Spinal cord (tissue), 10 donors: ENCODE data around the gene UNK. TPM values are rescaled to one million over a fixed set of nuclear protein-coding genes. Genes with fewer than 3 reads are reported as not detected.
"Not testable (repeated sequence)": the region's sequence is repeated elsewhere in the genome, so short reads cannot be mapped to it uniquely, and the experiment has no call there.

Source experiments
- DNase-seq, 6 donors: peaks; one replicate each; pipeline versions ENCODE4 v3.0.0 to v3.0.0-alpha.2; 2013 to 2015; ENCODE audit warnings: low spot score in 6 of 6, low read depth in 4 of 6
- H3K27ac ChIP-seq: one replicate; pipeline ENCODE4 v1.5.1; 2013; ENCODE audit warnings: low read depth, low read length, control low read depth
- H3K27me3 ChIP-seq: one replicate; pipeline ENCODE4 v1.6.1; 2013; ENCODE audit warnings: low read length; ENCODE audit not compliant: control insufficient read depth, insufficient read depth
- H3K36me3 ChIP-seq: one replicate; pipeline ENCODE4 v1.6.1; 2013; ENCODE audit warnings: low read length; ENCODE audit not compliant: control insufficient read depth, insufficient read depth
- H3K4me1 ChIP-seq: one replicate; pipeline ENCODE4 v1.6.1; 2013; ENCODE audit warnings: low read length; ENCODE audit not compliant: control insufficient read depth, insufficient read depth
- H3K4me3 ChIP-seq: one replicate; pipeline ENCODE4 v1.5.1; 2013; ENCODE audit warnings: low read depth, low read length, control low read depth
- H3K9me3 ChIP-seq: one replicate; pipeline ENCODE4 v1.6.1; 2013; ENCODE audit warnings: low read length; ENCODE audit not compliant: control insufficient read depth, insufficient read depth
- WGBS: methylation state at CpG from one replicate; pipeline ENCODE4 v1.1.5; 2013; ENCODE audit warnings: missing lambda C conversion rate; ENCODE audit not compliant: insufficient coverage; 5-methylcytosine and 5-hydroxymethylcytosine counted together
- polyA plus RNA-seq, 2 donors: library from polyadenylated mRNA; unstranded; fragments of 120-200 nt; gene quantifications; one replicate each; pipeline ENCODE4 v1.2.1, GENCODE V29; 2013; ENCODE audit not compliant: insufficient read length in 2 of 2
- total RNA-seq, 2 donors: library from RNA; depleted of rRNA in 1 of 2; stranded (reverse); fragments of 120-200 nt in 1 of 2; fragments of >200 nt in 1 of 2; gene quantifications; one replicate each; pipeline versions ENCODE4 v1.2.3 to v1.2.4, GENCODE V29; 2013 to 2014
- donor health status: healthy.

The UNK gene
- total and polyA plus RNA-seq, 4 donors: 28.9 to 54.8 (median 37.5) TPM

- no peaks in the 10 kb centered on the region for H3K27me3 ChIP-seq
- H3K27ac ChIP-seq: peak overlapping the region; percentile 87
- peak in 5 of 6 donors; percentile 74 to 93 (median 78) for DNase-seq
- H3K4me3 ChIP-seq: no peak overlapping the region
- no peaks in the 10 kb centered on the region for H3K9me3 ChIP-seq
- peaks cover 86% of the 10 kb centered on the region for H3K4me1 ChIP-seq
- 27% methylated on average over 15 of the region's 16 CpGs for WGBS
- peaks cover 81% of the 10 kb centered on the region for H3K36me3 ChIP-seq
Observed at GRCh38 chr17:75848523-75849278, 64.1 kb downstream of the UNK start.

- no peak for DNase-seq
- H3K36me3 ChIP-seq: peaks cover 77% of the 10 kb centered on the region
- H3K27me3 ChIP-seq: no peaks in the 10 kb centered on the region
- WGBS: 46% methylated on average over 11 of the region's 11 CpGs
- H3K27ac ChIP-seq: peak overlapping the region; percentile 87
- no peak overlapping the region for H3K4me3 ChIP-seq
- peaks cover 91% of the 10 kb centered on the region for H3K4me1 ChIP-seq
- no peaks in the 10 kb centered on the region for H3K9me3 ChIP-seq
Observed at GRCh38 chr17:75849279-75849646, 64.7 kb downstream of the UNK start.

- H3K27me3 ChIP-seq: no peaks in the 10 kb centered on the region
- DNase-seq: no peak
- peaks cover 88% of the 10 kb centered on the region for H3K4me1 ChIP-seq
- no peak overlapping the region for H3K4me3 ChIP-seq
- H3K36me3 ChIP-seq: peaks cover 76% of the 10 kb centered on the region
- H3K27ac ChIP-seq: peak overlapping the region; percentile 87
- WGBS: 50% methylated on average over 9 of the region's 9 CpGs
- H3K9me3 ChIP-seq: no peaks in the 10 kb centered on the region
Observed at GRCh38 chr17:75849724-75850123, 65.1 kb downstream of the UNK start.

GRCh38 chr17:75850928-75851692 is 66.5 kb downstream of the UNK start:
- WGBS: 43% methylated on average over 12 of the region's 12 CpGs

GRCh38 chr17:75851693-75851991 is 67.0 kb downstream of the UNK start:
- peak in 1 of 6 donors; percentile 44 for DNase-seq
- H3K9me3 ChIP-seq, H3K4me3 ChIP-seq, H3K27me3 ChIP-seq: not testable (repeated sequence)
- H3K36me3 ChIP-seq: peaks cover 57% of the 10 kb centered on the region
- WGBS: 56% methylated on average over 7 of the region's 15 CpGs
- peaks cover 76% of the 10 kb centered on the region for H3K4me1 ChIP-seq
- H3K27ac ChIP-seq: peak overlapping the region; percentile 82

More at GRCh38 chr17:75850928-75851692, 66.5 kb downstream of the UNK start:
- Histone ChIP-seq H3K4me1 (peaks cover 77% of the 10 kb centered on the region), H3K9me3 (no peaks in the 10 kb centered on the region), H3K27ac (peak overlapping the region; percentile 82), H3K36me3 (peaks cover 62% of the 10 kb centered on the region), H3K4me3 (no peak overlapping the region), H3K27me3 (no peaks in the 10 kb centered on the region)
- DNase-seq: peak in 3 of 6 donors; percentile 51 to 78 (median 62)

GRCh38 chr17:75853433-75853832 is 68.8 kb downstream of the UNK start:
- no peak for DNase-seq
- 88% methylated on average over 3 of the region's 7 CpGs for WGBS
- Histone ChIP-seq H3K4me1 (peaks cover 60% of the 10 kb centered on the region), H3K9me3 (no peaks in the 10 kb centered on the region), H3K4me3 (no peak overlapping the region), H3K36me3 (peaks cover 40% of the 10 kb centered on the region), H3K27me3 (no peaks in the 10 kb centered on the region), H3K27ac (no peak overlapping the region)

GRCh38 chr17:75854101-75854748 is 69.6 kb downstream of the UNK start:
- DNase-seq: no peak
- peaks cover 32% of the 10 kb centered on the region for H3K36me3 ChIP-seq
- H3K27me3 ChIP-seq: no peaks in the 10 kb centered on the region
- H3K4me3 ChIP-seq: peak overlapping the region; percentile 92
- no peaks in the 10 kb centered on the region for H3K9me3 ChIP-seq
- 38% methylated on average over 5 of the region's 7 CpGs for WGBS
- peak overlapping the region; percentile 78 for H3K27ac ChIP-seq
- peaks cover 52% of the 10 kb centered on the region for H3K4me1 ChIP-seq

GRCh38 chr17:75854881-75855309 is 70.3 kb downstream of the UNK start:
- 0% methylated on average over 18 of the region's 19 CpGs for WGBS
- DNase-seq: no peak
- H3K9me3 ChIP-seq: no peaks in the 10 kb centered on the region
- H3K36me3 ChIP-seq: peaks cover 25% of the 10 kb centered on the region
- H3K27me3 ChIP-seq: no peaks in the 10 kb centered on the region
- peak overlapping the region; percentile 92 for H3K4me3 ChIP-seq
- peaks cover 46% of the 10 kb centered on the region for H3K4me1 ChIP-seq
- peak overlapping the region; percentile 78 for H3K27ac ChIP-seq

GRCh38 chr17:75855310-75856061 is 70.9 kb downstream of the UNK start, which contains the start of gene WBP2:
Gene WBP2, minus strand, starts transcription at chr17:75855335. Its CDS starts 38 bp downstream, at chr17:75855297.
- Histone ChIP-seq H3K36me3 (peaks cover 19% of the 10 kb centered on the region), H3K4me1 (peaks cover 40% of the 10 kb centered on the region), H3K27me3 (no peaks in the 10 kb centered on the region), H3K4me3 (peak within 1 kb of the TSS; percentile 92), H3K9me3 (no peaks in the 10 kb centered on the region), H3K27ac (peak within 1 kb of the TSS; percentile 99)
- peak; percentile 98 to 100 (median 100) for DNase-seq
- WGBS: under 1% methylated on average over 57 of the region's 58 CpGs
